T-helper 17 cell (primary cell): Measurements from ENCODE around the gene COPB2. TPM values are rescaled to one million over a fixed set of nuclear protein-coding genes. Genes with fewer than 3 reads are reported as not detected.

Experiments used
- ATAC-seq: fragments of 150-1000 bp; cut with Tn5 transposase; 2 replicates; pipeline ENCODE4 v1.10.0; 2021; ENCODE audit warnings: mild to moderate bottlenecking, moderate library complexity
- DNase-seq, 3 donors: peaks; one replicate each; pipeline versions ENCODE4 v3.0.0 to v3.0.0-alpha.2; 2020 to 2021
- H3K9me3 ChIP-seq: one replicate; pipeline ENCODE4 v1.7.0; 2013; ENCODE audit warnings: low read length, mild to moderate bottlenecking; ENCODE audit not compliant: control insufficient read depth, poor library complexity, severe bottlenecking
- H3K27ac Mint-ChIP-seq: one replicate; pipeline ENCODE4 v1.8.0; 2022; ENCODE audit warnings: mild to moderate bottlenecking, moderate library complexity, mixed read lengths
- H3K27me3 Mint-ChIP-seq: one replicate; pipeline ENCODE4 v1.8.0; 2022; ENCODE audit warnings: mixed read lengths
- H3K36me3 Mint-ChIP-seq: one replicate; pipeline ENCODE4 v1.8.0; 2022; ENCODE audit warnings: low read depth, mixed read lengths
- H3K4me1 Mint-ChIP-seq: one replicate; pipeline ENCODE4 v1.8.0; 2022; ENCODE audit warnings: mild to moderate bottlenecking, mixed read lengths
- H3K4me3 Mint-ChIP-seq: one replicate; pipeline ENCODE4 v1.8.0; 2022; ENCODE audit warnings: mild to moderate bottlenecking, moderate library complexity, mixed read lengths
- total RNA-seq, 4 donors: library from RNA in 2 of 4; stranded (reverse) in 2 of 4; gene quantifications; one replicate each; pipeline ENCODE4 v1.2.3 and lab custom pipeline; 2022 to 2026

The COPB2 gene
- total RNA-seq, 2 donors from 2014 or later, result 26.3 to 29.7 TPM

DNA sequence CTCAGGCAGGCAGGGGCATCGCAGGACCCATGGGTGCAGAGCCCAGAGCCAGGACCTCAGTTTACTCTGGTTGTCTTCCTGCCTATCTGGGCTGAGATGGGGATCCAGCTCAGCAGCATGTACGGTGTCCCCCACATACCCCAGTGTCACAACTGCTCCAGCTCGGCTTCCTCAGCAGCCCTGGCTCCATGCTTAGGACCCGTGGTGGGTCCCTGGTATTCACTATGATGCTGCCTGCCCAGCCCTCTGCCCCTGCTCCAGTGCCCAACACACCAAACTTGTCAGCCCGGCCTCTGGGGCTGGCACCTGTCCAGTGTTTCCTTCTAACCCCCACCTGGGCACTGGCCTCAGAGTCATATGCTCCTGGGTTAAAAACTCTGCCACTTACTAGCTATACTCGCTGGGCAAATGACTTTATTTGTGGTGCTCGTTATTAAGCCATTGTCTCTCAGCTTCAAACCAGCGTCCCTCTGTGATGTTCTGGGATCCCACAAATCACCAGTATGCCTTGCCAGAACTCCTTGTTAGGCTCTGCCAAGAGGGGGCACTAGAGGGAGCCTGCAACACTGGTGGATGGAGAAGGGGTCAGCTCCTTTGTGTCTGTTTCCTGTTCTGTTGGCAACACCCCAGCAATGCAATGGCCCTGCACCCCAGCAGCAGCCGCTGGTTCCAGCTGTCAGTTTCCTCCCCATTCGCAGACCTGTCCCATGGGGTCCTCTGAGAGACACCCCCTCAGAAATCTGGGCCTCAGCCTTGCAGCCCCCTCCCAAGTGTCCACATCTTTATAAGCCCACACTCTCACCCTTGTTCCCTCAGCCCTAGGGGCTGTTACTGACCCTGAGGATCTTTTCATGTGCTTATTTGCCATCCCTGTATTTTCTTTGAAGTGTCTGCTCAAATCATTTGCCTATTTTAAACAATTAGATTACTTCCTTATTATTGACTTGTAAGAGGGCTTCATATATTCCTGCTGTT lies 69.7 kb downstream of the COPB2 start:
- H3K36me3 Mint-ChIP-seq, result peaks cover 2% of the 10 kb centered on the region
- peaks cover 3% of the 10 kb centered on the region for H3K4me1 Mint-ChIP-seq
- H3K9me3 ChIP-seq, result no peaks in the 10 kb centered on the region
- H3K27ac Mint-ChIP-seq, result no peak overlapping the region
- ATAC-seq, result no peak
- H3K27me3 Mint-ChIP-seq, result peaks cover 44% of the 10 kb centered on the region
- DNase-seq, result no peak
- H3K4me3 Mint-ChIP-seq, result no peak overlapping the region

DNA sequence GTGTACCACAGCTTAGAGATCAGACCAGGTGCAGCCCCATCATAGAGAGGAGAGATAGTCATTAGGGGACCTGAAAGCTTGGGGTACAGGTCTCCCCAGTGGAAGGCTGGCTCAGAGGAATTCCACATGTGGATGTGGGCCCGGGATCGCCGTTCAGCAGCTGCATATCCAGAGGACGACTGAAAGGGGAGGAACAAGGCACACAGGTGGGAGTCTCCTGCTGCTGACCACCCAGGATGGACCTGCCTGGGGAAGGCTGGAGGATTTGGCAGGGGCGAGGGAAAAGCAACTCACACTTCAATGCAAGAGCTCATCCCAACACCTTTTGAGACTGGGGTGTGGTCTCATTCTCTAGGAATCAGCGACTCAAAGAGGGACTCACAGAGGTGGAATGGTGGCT lies 70.6 kb downstream of the COPB2 start:
- no peak overlapping the region for H3K27ac Mint-ChIP-seq
- H3K9me3 ChIP-seq, result no peaks in the 10 kb centered on the region
- H3K36me3 Mint-ChIP-seq, result peaks cover 2% of the 10 kb centered on the region
- peaks cover 3% of the 10 kb centered on the region for H3K4me1 Mint-ChIP-seq
- peaks cover 52% of the 10 kb centered on the region for H3K27me3 Mint-ChIP-seq
- DNase-seq, result no peak
- no peak for ATAC-seq
- H3K4me3 Mint-ChIP-seq, result no peak overlapping the region

DNA sequence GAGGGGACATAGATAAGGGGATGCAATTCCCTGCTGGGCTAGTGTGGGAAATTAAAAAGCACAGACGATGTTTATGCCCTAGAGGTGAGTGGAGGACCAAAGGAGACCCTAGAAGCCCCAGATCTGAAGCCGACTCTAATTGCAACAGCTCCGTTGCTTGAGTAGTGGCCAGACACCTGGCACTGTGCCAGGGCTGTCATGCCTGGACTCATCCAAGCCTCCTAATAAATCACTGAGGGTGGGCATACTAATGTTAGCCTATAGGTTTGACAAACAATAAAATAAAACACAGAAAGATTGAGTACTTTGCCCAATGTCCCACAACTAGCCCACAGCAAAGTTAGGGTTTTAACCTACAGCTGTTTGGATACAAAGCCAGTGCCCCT lies 71.0 kb downstream of the COPB2 start:
- Mint-ChIP-seq H3K4me1 (peaks cover 3% of the 10 kb centered on the region), H3K36me3 (peaks cover 2% of the 10 kb centered on the region), H3K27me3 (peaks cover 54% of the 10 kb centered on the region), H3K4me3 (no peak overlapping the region), H3K27ac (no peak overlapping the region)
- DNase-seq, result no peak
- ATAC-seq, result no peak
- no peaks in the 10 kb centered on the region for H3K9me3 ChIP-seq

- no peak overlapping the region for H3K4me3 Mint-ChIP-seq
- DNase-seq, result no peak
- no peak for ATAC-seq
- H3K27ac Mint-ChIP-seq, result no peak overlapping the region
- peaks cover 54% of the 10 kb centered on the region for H3K27me3 Mint-ChIP-seq
- peaks cover 3% of the 10 kb centered on the region for H3K4me1 Mint-ChIP-seq
- H3K36me3 Mint-ChIP-seq, result peaks cover 2% of the 10 kb centered on the region
- no peaks in the 10 kb centered on the region for H3K9me3 ChIP-seq
These were observed 71.6 kb downstream of the COPB2 start for GRCh38 chr3:139317660-139318430.

- Mint-ChIP-seq H3K4me1 (peaks cover 3% of the 10 kb centered on the region), H3K27me3 (peaks cover 59% of the 10 kb centered on the region), H3K36me3 (peaks cover 2% of the 10 kb centered on the region), H3K4me3 (no peak overlapping the region), H3K27ac (no peak overlapping the region)
- no peak for DNase-seq
- H3K9me3 ChIP-seq, result no peaks in the 10 kb centered on the region
- ATAC-seq, result no peak
These were observed 72.2 kb downstream of the COPB2 start for GRCh38 chr3:139317215-139317614.

DNA sequence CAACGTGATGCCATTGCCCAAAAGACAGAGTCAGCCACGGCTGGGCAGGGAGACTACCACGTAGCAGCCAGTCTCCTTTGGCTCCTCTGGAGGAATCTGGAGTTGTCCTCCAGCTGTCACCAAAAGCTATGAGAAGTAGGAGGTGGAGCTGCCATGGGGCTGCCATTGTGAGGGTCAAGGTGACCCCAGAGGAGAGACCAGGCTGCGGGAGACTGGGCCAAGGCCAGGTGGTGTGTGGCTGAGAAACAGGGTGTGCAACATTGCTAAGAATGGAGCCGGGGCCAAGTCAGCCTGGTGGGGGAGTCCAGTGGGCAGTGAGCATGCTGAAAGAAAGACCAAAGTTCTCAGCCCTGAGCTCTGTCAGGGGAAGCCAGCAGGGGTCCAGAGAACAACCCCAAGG lies 75.5 kb downstream of the COPB2 start:
- peaks cover 2% of the 10 kb centered on the region for H3K4me1 Mint-ChIP-seq
- H3K36me3 Mint-ChIP-seq, result peaks cover 4% of the 10 kb centered on the region
- H3K27ac Mint-ChIP-seq, result peak overlapping the region; percentile 22
- H3K9me3 ChIP-seq, result no peaks in the 10 kb centered on the region
- peaks cover 58% of the 10 kb centered on the region for H3K27me3 Mint-ChIP-seq
- H3K4me3 Mint-ChIP-seq, result no peak overlapping the region
- ATAC-seq, result no peak
- no peak for DNase-seq

DNA sequence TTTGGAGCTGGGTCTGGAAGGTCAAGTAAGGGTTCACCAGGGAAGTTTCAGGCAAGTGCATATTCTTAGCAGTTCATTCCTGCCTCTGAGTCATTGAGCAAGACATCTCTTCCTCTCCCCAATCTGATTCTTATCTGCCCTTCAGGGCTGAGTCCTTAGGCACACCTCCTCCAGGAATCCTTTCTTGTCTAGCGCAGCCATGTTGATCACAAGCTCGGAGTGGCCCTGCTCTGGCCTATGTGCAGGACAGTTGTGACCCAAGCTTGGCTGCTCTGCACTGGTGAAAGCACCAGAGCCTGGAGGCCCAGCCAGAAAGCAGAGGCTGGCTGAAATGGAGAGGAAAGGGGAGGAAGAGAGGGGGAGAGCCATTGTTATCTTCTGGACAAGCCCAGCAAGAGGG lies 76.5 kb downstream of the COPB2 start:
- ATAC-seq (no peak), DNase-seq (no peak)
- Mint-ChIP-seq H3K4me1 (peaks cover 2% of the 10 kb centered on the region), H3K27ac (no peak overlapping the region), H3K27me3 (peaks cover 56% of the 10 kb centered on the region), H3K4me3 (no peak overlapping the region), H3K36me3 (peaks cover 4% of the 10 kb centered on the region)
- H3K9me3 ChIP-seq, result no peaks in the 10 kb centered on the region

DNA sequence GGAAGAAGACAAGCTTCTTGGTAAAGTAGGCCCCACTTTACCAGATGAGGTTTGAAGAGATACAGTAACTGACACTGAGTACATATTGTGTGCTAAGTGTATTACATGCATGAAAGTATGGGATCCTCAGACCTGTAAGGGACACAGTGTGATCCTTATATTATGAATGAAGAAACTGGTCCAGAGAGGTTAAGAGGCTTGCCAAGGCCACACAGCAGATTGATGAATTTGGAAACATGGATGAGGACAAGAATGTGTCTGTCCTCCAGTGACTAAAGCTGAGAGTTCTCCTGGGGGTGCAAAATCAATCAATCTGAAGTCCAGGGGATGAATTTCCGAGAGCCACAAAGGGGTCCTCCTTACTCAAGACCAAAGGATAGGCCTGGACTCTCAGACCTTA lies 77.0 kb downstream of the COPB2 start:
- H3K4me3 Mint-ChIP-seq, result no peak overlapping the region
- no peak overlapping the region for H3K27ac Mint-ChIP-seq
- no peak for ATAC-seq
- peaks cover 4% of the 10 kb centered on the region for H3K36me3 Mint-ChIP-seq
- no peak for DNase-seq
- no peaks in the 10 kb centered on the region for H3K9me3 ChIP-seq
- peaks cover 2% of the 10 kb centered on the region for H3K4me1 Mint-ChIP-seq
- peaks cover 56% of the 10 kb centered on the region for H3K27me3 Mint-ChIP-seq

DNA sequence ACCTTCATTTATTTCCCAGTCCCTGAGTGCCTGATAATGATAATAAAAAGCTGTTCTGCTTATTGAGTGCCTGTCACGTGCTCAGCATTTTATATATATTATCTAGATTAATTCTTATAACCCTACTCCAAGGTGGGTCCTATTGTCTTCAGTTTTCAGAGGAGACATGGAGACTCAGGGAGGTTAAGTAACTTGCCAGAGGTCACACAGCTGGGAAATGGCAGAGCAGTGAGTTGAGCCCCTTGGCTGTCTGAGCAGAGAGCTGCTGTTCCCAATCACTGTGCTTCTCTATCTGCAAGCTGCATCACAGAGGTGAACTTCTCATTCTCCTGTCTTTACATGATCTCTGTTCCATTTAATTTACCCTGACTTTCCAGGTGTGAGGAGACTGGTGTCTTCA lies 77.9 kb downstream of the COPB2 start:
- Mint-ChIP-seq H3K27ac (no peak overlapping the region), H3K4me1 (peaks cover 2% of the 10 kb centered on the region), H3K27me3 (peaks cover 56% of the 10 kb centered on the region), H3K36me3 (peaks cover 4% of the 10 kb centered on the region), H3K4me3 (no peak overlapping the region)
- no peak for ATAC-seq
- DNase-seq, result no peak
- no peaks in the 10 kb centered on the region for H3K9me3 ChIP-seq

- no peaks in the 10 kb centered on the region for H3K9me3 ChIP-seq
- H3K4me3 Mint-ChIP-seq, result no peak overlapping the region
- DNase-seq, result no peak
- H3K36me3 Mint-ChIP-seq, result peaks cover 2% of the 10 kb centered on the region
- no peak overlapping the region for H3K27ac Mint-ChIP-seq
- peaks cover 53% of the 10 kb centered on the region for H3K27me3 Mint-ChIP-seq
- ATAC-seq, result no peak
- peaks cover 2% of the 10 kb centered on the region for H3K4me1 Mint-ChIP-seq
These were observed 78.9 kb downstream of the COPB2 start for GRCh38 chr3:139310474-139310933.

DNA sequence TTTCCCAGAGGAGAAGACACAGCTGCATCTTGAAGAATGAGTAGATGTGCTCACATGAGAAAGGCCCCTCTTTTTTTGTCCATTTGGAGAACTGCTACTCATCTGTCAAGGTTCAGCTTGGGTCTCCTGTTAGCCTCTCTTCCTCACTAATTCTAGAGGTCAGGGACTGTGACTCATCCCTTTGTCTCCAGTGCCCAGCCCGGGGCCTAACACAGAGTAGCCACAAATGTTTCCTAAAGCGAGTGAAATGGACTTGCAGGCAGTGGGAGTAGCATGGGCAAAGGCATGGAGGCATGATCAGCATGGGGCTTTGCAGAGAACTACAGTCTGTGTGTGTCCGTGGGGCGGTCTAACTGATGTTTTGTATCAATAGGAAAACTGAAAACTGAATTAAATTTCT lies 79.6 kb downstream of the COPB2 start:
- no peak for DNase-seq
- Mint-ChIP-seq H3K36me3 (peaks cover 2% of the 10 kb centered on the region), H3K27me3 (peaks cover 48% of the 10 kb centered on the region), H3K4me1 (peaks cover 2% of the 10 kb centered on the region), H3K27ac (no peak overlapping the region), H3K4me3 (no peak overlapping the region)
- no peak for ATAC-seq
- H3K9me3 ChIP-seq, result no peaks in the 10 kb centered on the region

- H3K27ac Mint-ChIP-seq, result no peak overlapping the region
- no peaks in the 10 kb centered on the region for H3K9me3 ChIP-seq
- DNase-seq, result no peak
- no peak overlapping the region for H3K4me3 Mint-ChIP-seq
- H3K27me3 Mint-ChIP-seq, result peaks cover 41% of the 10 kb centered on the region
- peaks cover 2% of the 10 kb centered on the region for H3K4me1 Mint-ChIP-seq
- H3K36me3 Mint-ChIP-seq, result peaks cover 2% of the 10 kb centered on the region
- no peak for ATAC-seq
These were observed 80.3 kb downstream of the COPB2 start for GRCh38 chr3:139309061-139309591.

GRCh38 chr3:139308560-139308959 lies 80.9 kb downstream of the COPB2 start:
- H3K36me3 Mint-ChIP-seq, result peaks cover 2% of the 10 kb centered on the region
- no peaks in the 10 kb centered on the region for H3K9me3 ChIP-seq
- peaks cover 2% of the 10 kb centered on the region for H3K4me1 Mint-ChIP-seq
- ATAC-seq (no peak), DNase-seq (no peak)
- H3K4me3 Mint-ChIP-seq, result no peak overlapping the region
- no peak overlapping the region for H3K27ac Mint-ChIP-seq
- peaks cover 39% of the 10 kb centered on the region for H3K27me3 Mint-ChIP-seq
